ES-I3 (cell line): Measurements from ENCODE around the gene RDH12.
A peak's percentile ranks its signal among the peaks of the same experiment; 100 is the strongest.
"Not testable (repeated sequence)": the region's sequence is repeated elsewhere in the genome, so short reads cannot be mapped to it uniquely, and the experiment has no call there.

Source experiments
- H3K36me3 ChIP-seq: 2 replicates; pipeline ENCODE4 v1.6.1; 2013; ENCODE audit warnings: mild to moderate bottlenecking, low read length, control low read depth, moderate library complexity; ENCODE audit not compliant: insufficient read depth
- H3K4me1 ChIP-seq: 2 replicates; pipeline ENCODE4 v1.6.1; 2013; ENCODE audit warnings: mild to moderate bottlenecking, control low read depth, low read length; ENCODE audit not compliant: insufficient read depth
- H3K9ac ChIP-seq: 2 replicates; pipeline ENCODE4 v1.6.1; 2013; ENCODE audit warnings: low read depth, mild to moderate bottlenecking, low read length, moderate library complexity
- H3K9me3 ChIP-seq: 2 replicates; pipeline ENCODE4 v1.6.1; 2013; ENCODE audit warnings: mild to moderate bottlenecking, low read length, moderate library complexity; ENCODE audit not compliant: control insufficient read depth, insufficient read depth

RDH12 gene

DNA sequence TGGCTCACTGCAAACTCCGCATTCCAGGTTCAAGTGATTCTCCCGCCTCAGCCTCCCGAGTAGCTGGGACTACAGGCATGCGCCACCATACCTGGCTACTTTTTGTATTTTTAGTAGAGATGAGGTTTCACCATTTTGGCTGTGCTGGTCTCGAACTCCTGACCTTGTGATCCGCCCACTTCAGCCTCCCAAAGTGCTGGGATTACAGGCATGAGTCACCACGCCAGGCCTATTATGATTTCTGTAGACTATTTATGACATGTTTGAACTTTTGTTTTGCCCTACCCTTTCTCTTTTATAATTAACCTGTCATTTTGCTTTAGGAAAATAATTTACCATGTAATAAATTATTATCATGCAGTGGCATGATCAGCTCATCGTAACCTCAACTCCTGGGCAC is at the start of gene RDH12:
RDH12 (plus strand) TSS at position 395 of the 400 bp plus-strand sequence. CDS start 20,757 bp downstream, outside the sequence.
- not testable (repeated sequence) for H3K4me1 ChIP-seq, H3K36me3 ChIP-seq, H3K9ac ChIP-seq, H3K9me3 ChIP-seq

DNA sequence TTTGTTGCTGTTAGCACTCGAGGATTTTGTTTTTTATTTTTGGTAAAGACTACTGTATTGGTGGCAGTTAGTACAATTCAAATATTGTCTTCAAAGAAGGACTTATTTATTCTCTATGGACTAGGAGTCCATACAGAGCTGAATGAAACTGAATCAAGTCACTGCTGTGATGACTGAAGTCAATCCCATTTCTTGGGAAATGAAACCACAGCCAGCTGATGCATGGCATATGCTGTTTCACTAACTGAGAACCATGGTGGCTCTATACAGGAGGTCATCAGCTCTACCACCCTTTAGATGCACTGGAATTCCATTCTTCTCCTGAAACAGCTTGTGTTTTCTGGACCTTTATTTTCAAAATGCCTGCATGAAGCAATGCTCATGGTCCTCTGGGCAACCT is 49.5 kb upstream of the RDH12 start:
- Histone ChIP-seq H3K4me1 (no peaks in the 10 kb centered on the region), H3K9me3 (no peaks in the 10 kb centered on the region), H3K36me3 (peaks cover 36% of the 10 kb centered on the region), H3K9ac (no peak overlapping the region)

- H3K9me3 ChIP-seq = no peaks in the 10 kb centered on the region
- H3K36me3 ChIP-seq = peaks cover 26% of the 10 kb centered on the region
- H3K9ac ChIP-seq = no peak overlapping the region
- no peaks in the 10 kb centered on the region for H3K4me1 ChIP-seq
Measured at GRCh38 chr14:67653651-67654280, 47.9 kb upstream of the RDH12 start.

GRCh38 chr14:67663633-67664032 is 38.1 kb upstream of the RDH12 start:
- Histone ChIP-seq H3K9ac (no peak overlapping the region), H3K9me3 (no peaks in the 10 kb centered on the region), H3K36me3 (no peaks in the 10 kb centered on the region; the same call in 1 of the 2 replicates), H3K4me1 (no peaks in the 10 kb centered on the region)

GRCh38 chr14:67665868-67666267 is 35.8 kb upstream of the RDH12 start:
- Histone ChIP-seq H3K9ac (no peak overlapping the region), H3K9me3 (no peaks in the 10 kb centered on the region), H3K4me1 (no peaks in the 10 kb centered on the region; the same call in 1 of the 2 replicates), H3K36me3 (no peaks in the 10 kb centered on the region)

GRCh38 chr14:67666750-67667449 is 34.8 kb upstream of the RDH12 start:
- no peak overlapping the region for H3K9ac ChIP-seq
- no peaks in the 10 kb centered on the region for H3K36me3 ChIP-seq
- H3K9me3 ChIP-seq = no peaks in the 10 kb centered on the region
- H3K4me1 ChIP-seq = no peaks in the 10 kb centered on the region; the same call in 1 of the 2 replicates

- Histone ChIP-seq H3K4me1 (peaks cover 2% of the 10 kb centered on the region), H3K36me3 (no peaks in the 10 kb centered on the region), H3K9ac (no peak overlapping the region), H3K9me3 (no peaks in the 10 kb centered on the region)
Measured at GRCh38 chr14:67668559-67668958, 33.1 kb upstream of the RDH12 start.

DNA sequence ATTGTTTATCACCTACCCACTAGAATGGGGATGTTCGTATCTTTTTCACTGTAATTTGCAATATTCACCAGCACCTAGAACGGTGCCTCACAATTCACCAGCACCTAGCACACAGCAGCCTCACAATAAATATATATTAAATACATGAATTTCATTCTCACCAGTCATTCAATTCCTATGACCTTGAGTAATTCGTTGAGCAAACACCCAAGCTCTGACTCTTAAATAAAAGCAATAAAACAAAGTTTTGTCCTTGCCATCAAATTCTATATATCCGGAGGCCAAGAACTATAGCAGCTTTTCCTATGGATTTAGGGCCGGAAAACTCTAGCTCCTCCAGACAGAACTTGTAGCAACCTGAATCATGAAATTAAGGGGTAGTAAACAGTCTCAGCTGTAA is 28.2 kb upstream of the RDH12 start:
- H3K36me3 ChIP-seq = peaks cover 5% of the 10 kb centered on the region; the same call in 1 of the 2 replicates
- peaks cover 6% of the 10 kb centered on the region for H3K4me1 ChIP-seq
- H3K9me3 ChIP-seq = no peaks in the 10 kb centered on the region
- H3K9ac ChIP-seq = peak overlapping the region; percentile 95; the same call in 1 of the 2 replicates

- Histone ChIP-seq H3K4me1 (peaks cover 6% of the 10 kb centered on the region; the same call in 1 of the 2 replicates), H3K36me3 (peaks cover 7% of the 10 kb centered on the region; the same call in 1 of the 2 replicates), H3K9me3 (no peaks in the 10 kb centered on the region), H3K9ac (peak overlapping the region; percentile 95)
Measured at GRCh38 chr14:67674139-67674479, 27.6 kb upstream of the RDH12 start.

DNA sequence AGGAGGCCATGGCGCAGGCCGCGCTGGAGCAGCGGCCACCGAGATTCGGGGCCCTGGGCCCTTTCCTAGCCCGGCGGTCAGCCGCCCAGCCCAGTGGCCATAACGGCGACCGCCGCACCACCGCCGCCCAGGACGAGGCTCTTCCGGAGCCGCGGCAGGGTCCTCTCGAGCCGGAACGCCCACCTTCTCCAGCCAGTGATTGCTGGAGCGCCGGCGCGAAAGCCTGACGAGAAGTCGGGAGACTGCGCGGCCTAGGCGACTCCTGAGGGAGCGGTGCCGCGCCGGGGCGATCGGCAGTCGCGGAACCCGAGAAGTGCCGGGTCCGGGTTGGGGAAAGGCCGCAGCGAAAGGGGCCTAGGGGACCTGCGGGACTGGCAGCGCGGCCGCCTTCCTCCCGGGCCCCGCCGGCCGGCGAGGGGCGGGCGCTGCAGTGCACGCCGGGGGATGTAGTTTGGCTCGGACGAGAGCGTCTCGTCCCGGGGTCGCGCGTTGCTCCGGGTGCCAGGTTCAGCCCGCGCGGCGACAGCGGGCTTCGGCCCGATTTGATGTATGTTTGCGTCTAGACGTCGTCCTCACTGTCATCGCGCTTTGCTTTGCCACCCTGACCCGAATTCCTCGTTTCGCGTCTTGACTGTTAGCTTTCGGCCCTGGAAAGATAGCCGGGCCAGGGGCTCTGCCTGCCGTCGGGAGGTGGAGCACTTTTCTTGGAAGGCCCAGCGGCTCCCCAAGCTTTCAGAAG is 27.0 kb upstream of the RDH12 start, which contains the start of gene VTI1B:
VTI1B (minus strand) TSS at position 153 of the 739 bp plus-strand sequence; CDS start at position 10, 143 bp downstream.
- H3K36me3 ChIP-seq = peaks cover 7% of the 10 kb centered on the region; the same call in 1 of the 2 replicates
- peak within 1 kb of the TSS; percentile 95 for H3K9ac ChIP-seq
- peaks cover 6% of the 10 kb centered on the region; the same call in 1 of the 2 replicates for H3K4me1 ChIP-seq
- no peaks in the 10 kb centered on the region for H3K9me3 ChIP-seq

- peaks cover 6% of the 10 kb centered on the region; the same call in 1 of the 2 replicates for H3K4me1 ChIP-seq
Measured at GRCh38 chr14:67675219-67675582, 26.5 kb upstream of the RDH12 start.

GRCh38 chr14:67679006-67679405 is 22.7 kb upstream of the RDH12 start:
- Histone ChIP-seq H3K9ac (no peak overlapping the region), H3K36me3 (peaks cover 24% of the 10 kb centered on the region), H3K4me1 (no peaks in the 10 kb centered on the region; the same call in 1 of the 2 replicates), H3K9me3 (no peaks in the 10 kb centered on the region)

More at GRCh38 chr14:67675219-67675582, 26.5 kb upstream of the RDH12 start:
- Histone ChIP-seq H3K36me3 (peaks cover 9% of the 10 kb centered on the region; the same call in 1 of the 2 replicates), H3K9ac (peak overlapping the region; percentile 95; the same call in 1 of the 2 replicates), H3K9me3 (no peaks in the 10 kb centered on the region)

GRCh38 chr14:67680121-67680602 is 21.5 kb upstream of the RDH12 start:
- peaks cover 32% of the 10 kb centered on the region for H3K36me3 ChIP-seq

DNA sequence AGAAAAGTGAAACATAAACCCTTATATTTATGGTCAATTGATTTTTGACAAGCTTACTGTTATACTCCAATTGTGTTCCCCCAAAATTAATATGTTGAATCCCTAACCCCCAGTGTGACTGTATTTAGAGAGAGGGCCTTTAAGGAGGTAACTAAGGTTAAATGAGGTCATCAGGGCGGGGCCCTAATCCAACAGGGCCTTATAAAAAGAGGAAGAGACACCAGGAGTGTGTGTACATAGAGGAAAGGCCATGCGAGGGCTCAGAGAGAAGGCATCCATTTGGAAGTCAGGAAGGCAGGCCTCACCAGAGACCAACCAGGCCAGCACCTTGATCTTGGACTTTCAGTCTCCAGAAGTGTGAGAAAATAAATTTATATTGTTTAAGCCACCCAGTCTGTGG is 20.7 kb upstream of the RDH12 start:
- Histone ChIP-seq H3K36me3 (peaks cover 36% of the 10 kb centered on the region), H3K4me1 (no peaks in the 10 kb centered on the region; the same call in 1 of the 2 replicates), H3K9ac (no peak overlapping the region), H3K9me3 (no peaks in the 10 kb centered on the region)

More at GRCh38 chr14:67680121-67680602, 21.5 kb upstream of the RDH12 start:
- H3K9me3 ChIP-seq = no peaks in the 10 kb centered on the region
- H3K4me1 ChIP-seq = no peaks in the 10 kb centered on the region; the same call in 1 of the 2 replicates
- no peak overlapping the region for H3K9ac ChIP-seq
